ENCODE results near the gene BCAS3.

GRCh38 chr17:61240851-61241468 lies 563.3 kb downstream of the BCAS3 start:
- no peak for TF ChIP-seq CTCF (IDR thresholded peaks at IDR 0.05; ENCODE audit: low read length)
- TF ChIP-seq EZH2 (IDR thresholded peaks at IDR 0.05; ENCODE audit: borderline replicate concordance, low read length) = no peak

All from OCI-LY1 (cell line).